OCI-LY3 (cell line): ENCODE results near the gene ASPN.
A peak's percentile ranks its signal among the peaks of the same experiment; 100 is the strongest.

Experiments used
- CTCF ChIP-seq: fragments of 200-600, 300-600 bp; sonication (generic); IDR thresholded peaks from 2 replicates; pipeline ENCODE4 v1.5.1; 2014; ENCODE audit warnings: antibody characterized with exemption, low read length, low read depth
- EZH2phosphoT487 ChIP-seq: fragments of 200-600 bp; shearing (Covaris generic); IDR thresholded peaks from 2 replicates; pipeline ENCODE4 v1.6.1; 2018; ENCODE audit warnings: antibody characterized with exemption, mixed run types, low read depth

- peak; percentile 21 for TF ChIP-seq CTCF
- no peak for TF ChIP-seq EZH2phosphoT487
These were observed 43.3 kb downstream of the ASPN start for GRCh38 chr9:92438900-92439526.
